Esophagus squamous epithelium (tissue), 4 donors: ENCODE results near the gene NOB1.

ENCODE experiments used
- CTCF ChIP-seq, 6 experiments: fragments of 450-650 bp in 4 of 6; fragments of 200-600 bp in 2 of 6; sonication (generic) in 2 of 6; IDR thresholded peaks; one replicate each; pipeline ENCODE4 v1.5.1; 2016 to 2019; ENCODE audit warnings: antibody characterized with exemption in 6 of 6, mild to moderate bottlenecking in 4 of 6, moderate library complexity in 4 of 6
- POLR2A ChIP-seq, 4 donors: fragments of 450-650 bp; IDR thresholded peaks; one replicate each; pipeline ENCODE4 v1.6.1; 2017; ENCODE audit warnings: antibody characterized with exemption in 4 of 4, mild to moderate bottlenecking in 4 of 4, moderate library complexity in 3 of 4

GRCh38 chr16:69754469-69755310, at the start of gene NOB1:
- peak; percentile 96 to 100 (median 100) for TF ChIP-seq CTCF (IDR thresholded peaks at IDR 0.05)
- peak in 3 of 4 donors; percentile 56 to 63 (median 61) for TF ChIP-seq POLR2A (IDR thresholded peaks at IDR 0.05)
